ENCODE measurements around the gene TLCD4.
"Not testable (repeated sequence)": the region's sequence is repeated elsewhere in the genome, so short reads cannot be mapped to it uniquely, and the experiment has no call there.

The TLCD4 gene

GRCh38 chr1:95154096-95154495, 36.9 kb downstream of the TLCD4 start:
- no peak overlapping the region for H3K4me3 ChIP-seq (ENCODE audit: low read depth, low read length)
- no peaks in the 10 kb centered on the region; the same call in 1 of the 2 replicates for H3K36me3 ChIP-seq (ENCODE audit: control insufficient read depth, insufficient read depth, low read length)
- H3K27ac ChIP-seq (ENCODE audit: low read depth, low read length), result no peak overlapping the region
- H3K9ac ChIP-seq (ENCODE audit: low read length), result no peak overlapping the region
- no peaks in the 10 kb centered on the region for H3K4me1 ChIP-seq (ENCODE audit: control insufficient read depth, insufficient read depth, low read length)
- no peaks in the 10 kb centered on the region for H3K9me3 ChIP-seq (ENCODE audit: control insufficient read depth, insufficient read depth, low read depth, low read length)
- no peaks in the 10 kb centered on the region for H3K27me3 ChIP-seq (ENCODE audit: control insufficient read depth, insufficient read depth, low read length)

GRCh38 chr1:95165569-95165968, 48.4 kb downstream of the TLCD4 start:
- not testable (repeated sequence) for H3K9ac ChIP-seq (ENCODE audit: low read length); H3K4me3 ChIP-seq (ENCODE audit: low read depth, low read length); H3K4me1 ChIP-seq (ENCODE audit: control insufficient read depth, insufficient read depth, low read length); H3K27me3 ChIP-seq (ENCODE audit: control insufficient read depth, insufficient read depth, low read length); H3K36me3 ChIP-seq (ENCODE audit: control insufficient read depth, insufficient read depth, low read length); H3K27ac ChIP-seq (ENCODE audit: low read depth, low read length)
- H3K9me3 ChIP-seq (ENCODE audit: control insufficient read depth, insufficient read depth, low read depth, low read length), result peaks cover 23% of the 10 kb centered on the region

Measured in HUES6 (cell line).